ENCODE data around the gene GNB1L. TPM values are rescaled to one million over a fixed set of nuclear protein-coding genes. Genes with fewer than 3 reads are reported as not detected.
A peak's percentile ranks its signal among the peaks of the same experiment; 100 is the strongest.

The GNB1L gene
- total and polyA plus RNA-seq, 8 donors, result 2.1 to 4.8 (median 3.6) TPM

- H3K27ac ChIP-seq, result no peak overlapping the region
- no peaks in the 10 kb centered on the region for H3K27me3 ChIP-seq
- ATAC-seq (peak in 1 of 4 donors; percentile 24), FAIRE-seq (no peak), DNase-seq (peak in 1 of 6 donors; percentile 27)
- H3K9me3 ChIP-seq, result no peaks in the 10 kb centered on the region
- intact Hi-C loops (cut with DNase I), result no loop called here
- H3K4me1 ChIP-seq, result no peaks in the 10 kb centered on the region
- 75 to 80% methylated on average over 18 of the region's 18 CpGs for WGBS, 2 donors
- TF ChIP-seq, protein P1, sequence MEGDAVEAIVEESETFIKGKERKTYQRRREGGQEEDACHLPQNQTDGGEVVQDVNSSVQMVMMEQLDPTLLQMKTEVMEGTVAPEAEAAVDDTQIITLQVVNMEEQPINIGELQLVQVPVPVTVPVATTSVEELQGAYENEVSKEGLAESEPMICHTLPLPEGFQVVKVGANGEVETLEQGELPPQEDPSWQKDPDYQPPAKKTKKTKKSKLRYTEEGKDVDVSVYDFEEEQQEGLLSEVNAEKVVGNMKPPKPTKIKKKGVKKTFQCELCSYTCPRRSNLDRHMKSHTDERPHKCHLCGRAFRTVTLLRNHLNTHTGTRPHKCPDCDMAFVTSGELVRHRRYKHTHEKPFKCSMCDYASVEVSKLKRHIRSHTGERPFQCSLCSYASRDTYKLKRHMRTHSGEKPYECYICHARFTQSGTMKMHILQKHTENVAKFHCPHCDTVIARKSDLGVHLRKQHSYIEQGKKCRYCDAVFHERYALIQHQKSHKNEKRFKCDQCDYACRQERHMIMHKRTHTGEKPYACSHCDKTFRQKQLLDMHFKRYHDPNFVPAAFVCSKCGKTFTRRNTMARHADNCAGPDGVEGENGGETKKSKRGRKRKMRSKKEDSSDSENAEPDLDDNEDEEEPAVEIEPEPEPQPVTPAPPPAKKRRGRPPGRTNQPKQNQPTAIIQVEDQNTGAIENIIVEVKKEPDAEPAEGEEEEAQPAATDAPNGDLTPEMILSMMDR (IDR thresholded peaks at IDR 0.05), result no peak
- H3K36me3 ChIP-seq, result no peaks in the 10 kb centered on the region
- H3K4me3 ChIP-seq, result no peak overlapping the region
Measured at GRCh38 chr22:19801340-19802000, 53.2 kb downstream of the GNB1L start.

- Histone ChIP-seq H3K4me3 (no peak overlapping the region), H3K9me3 (no peaks in the 10 kb centered on the region), H3K4me1 (no peaks in the 10 kb centered on the region), H3K27me3 (no peaks in the 10 kb centered on the region), H3K27ac (no peak overlapping the region), H3K36me3 (no peaks in the 10 kb centered on the region)
- peak in 1 of 4 donors; percentile 36 for ATAC-seq
- 88 to 91% methylated on average over 13 of the region's 13 CpGs for WGBS, 2 donors
- TF ChIP-seq, protein P1 (IDR thresholded peaks at IDR 0.05), result no peak
- no peak for FAIRE-seq
- intact Hi-C loops (cut with DNase I), result no loop called here
- peak in 1 of 6 donors; percentile 56 for DNase-seq
Measured at GRCh38 chr22:19800761-19801244, 53.9 kb downstream of the GNB1L start.

- no peak overlapping the region for H3K4me3 ChIP-seq
- H3K27ac ChIP-seq, result no peak overlapping the region
- FAIRE-seq (no peak), DNase-seq (peak in 1 of 6 donors; percentile 51), ATAC-seq (no peak)
- WGBS, 2 donors, result 88 to 91% methylated on average over 7 to 8 of the region's 8 CpGs
- TF ChIP-seq, protein P1 (IDR thresholded peaks at IDR 0.05), result no peak
- H3K4me1 ChIP-seq, result no peaks in the 10 kb centered on the region
- no peaks in the 10 kb centered on the region for H3K9me3 ChIP-seq
- H3K27me3 ChIP-seq, result no peaks in the 10 kb centered on the region
- no peaks in the 10 kb centered on the region for H3K36me3 ChIP-seq
- intact Hi-C loops (cut with DNase I), result no loop called here
Measured at GRCh38 chr22:19800306-19800705, 54.4 kb downstream of the GNB1L start.

GRCh38 chr22:19799322-19800190, 55.1 kb downstream of the GNB1L start:
- H3K4me1 ChIP-seq, result no peaks in the 10 kb centered on the region
- ATAC-seq (peak in 2 of 4 donors; percentile 18 to 34), DNase-seq (peak in 1 of 6 donors; percentile 24), FAIRE-seq (no peak)
- WGBS, 2 donors, result 89 to 92% methylated on average over 35 of the region's 35 CpGs
- intact Hi-C loops (cut with DNase I), result no loop called here
- no peaks in the 10 kb centered on the region for H3K9me3 ChIP-seq
- H3K4me3 ChIP-seq, result no peak overlapping the region
- H3K27me3 ChIP-seq, result no peaks in the 10 kb centered on the region
- no peak overlapping the region for H3K27ac ChIP-seq
- TF ChIP-seq, protein P1 (IDR thresholded peaks at IDR 0.05), result no peak
- no peaks in the 10 kb centered on the region for H3K36me3 ChIP-seq

Data from pancreas (tissue), 10 donors.